NB4 (cell line): Measurements from ENCODE around the gene YIPF2.

Experiments used
- MAX ChIP-seq: IDR thresholded peaks from 2 replicates; pipeline ENCODE4 v1.6.1; 2011; ENCODE audit warnings: low read depth, low read length
- MYC ChIP-seq: IDR thresholded peaks from 2 replicates; pipeline ENCODE4 v1.6.1; 2011; ENCODE audit warnings: low read depth, low read length
- POLR2A ChIP-seq: IDR thresholded peaks from 2 replicates; pipeline ENCODE4 v1.6.1; 2011; ENCODE audit warnings: mild to moderate bottlenecking; ENCODE audit not compliant: insufficient read length; ENCODE audit errors: extremely low read depth
- TF ChIP-seq, protein P1 (sequence below): IDR thresholded peaks from one replicate; pipeline ENCODE4 v1.5.1; 2012; ENCODE audit warnings: low read depth, low read length

GRCh38 chr19:10894911-10895213, 33.6 kb downstream of the YIPF2 start:
- TF ChIP-seq, protein P1, sequence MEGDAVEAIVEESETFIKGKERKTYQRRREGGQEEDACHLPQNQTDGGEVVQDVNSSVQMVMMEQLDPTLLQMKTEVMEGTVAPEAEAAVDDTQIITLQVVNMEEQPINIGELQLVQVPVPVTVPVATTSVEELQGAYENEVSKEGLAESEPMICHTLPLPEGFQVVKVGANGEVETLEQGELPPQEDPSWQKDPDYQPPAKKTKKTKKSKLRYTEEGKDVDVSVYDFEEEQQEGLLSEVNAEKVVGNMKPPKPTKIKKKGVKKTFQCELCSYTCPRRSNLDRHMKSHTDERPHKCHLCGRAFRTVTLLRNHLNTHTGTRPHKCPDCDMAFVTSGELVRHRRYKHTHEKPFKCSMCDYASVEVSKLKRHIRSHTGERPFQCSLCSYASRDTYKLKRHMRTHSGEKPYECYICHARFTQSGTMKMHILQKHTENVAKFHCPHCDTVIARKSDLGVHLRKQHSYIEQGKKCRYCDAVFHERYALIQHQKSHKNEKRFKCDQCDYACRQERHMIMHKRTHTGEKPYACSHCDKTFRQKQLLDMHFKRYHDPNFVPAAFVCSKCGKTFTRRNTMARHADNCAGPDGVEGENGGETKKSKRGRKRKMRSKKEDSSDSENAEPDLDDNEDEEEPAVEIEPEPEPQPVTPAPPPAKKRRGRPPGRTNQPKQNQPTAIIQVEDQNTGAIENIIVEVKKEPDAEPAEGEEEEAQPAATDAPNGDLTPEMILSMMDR, result no peak
- TF ChIP-seq POLR2A (no peak), MAX (no peak), MYC (no peak)
